ENCODE measurements around the gene DNASE2. TPM values are rescaled to one million over a fixed set of nuclear protein-coding genes. Genes with fewer than 3 reads are reported as not detected.

The DNASE2 gene
- total RNA-seq (2022; extraction: Qiagen RNA extraction; ENCODE audit: low read depth), result 24.2 to 32.6 TPM (median 30.6 TPM) in 5 replicates

GRCh38 chr19:12881172-12881808, at the start of gene DNASE2:
DNASE2 (minus strand) TSS chr19:12881449; CDS start chr19:12881375, 74 bp downstream.

GRCh38 chr19:12890787-12891552, 9.7 kb upstream of the DNASE2 start, which contains the start of gene GCDH:
GCDH (plus strand) TSS chr19:12891160; CDS start chr19:12891305, 145 bp downstream.

GRCh38 chr19:12886969-12887747, 5.9 kb upstream of the DNASE2 start, which contains the start of gene KLF1:
KLF1 (minus strand) TSS chr19:12887201; CDS start chr19:12887140, 61 bp downstream.

GRCh38 chr19:12838182-12838885, 42.9 kb downstream of the DNASE2 start, which contains the start of gene MAST1:
MAST1 (plus strand) TSS chr19:12838515; CDS start chr19:12838573, 58 bp downstream.

GRCh38 chr19:12834566-12834943, 46.7 kb downstream of the DNASE2 start, which contains the start of gene RTBDN:
RTBDN (minus strand) TSS chr19:12834579; CDS start chr19:12829979, 4,600 bp downstream.

Other genes with a start within 250 kb of the DNASE2 start
- 16.3 to 23.1 TPM (median 20.7 TPM) in 5 replicates for gene MAN2B1, start 214.7 kb downstream of the DNASE2 start, total RNA-seq (2022; extraction: Qiagen RNA extraction; ENCODE audit: low read depth)
- 8.1 to 11.1 TPM (median 10.0 TPM) in 5 replicates for gene WDR83, start 214.6 kb downstream of the DNASE2 start, total RNA-seq (2022; extraction: Qiagen RNA extraction; ENCODE audit: low read depth)
- 41.0 to 49.8 TPM (median 46.5 TPM) in 5 replicates for gene DHPS, start 199.6 kb downstream of the DNASE2 start, total RNA-seq (2022; extraction: Qiagen RNA extraction; ENCODE audit: low read depth)
- not detected in 5 replicates for gene GNG14, start 193.5 kb downstream of the DNASE2 start, total RNA-seq (2022; extraction: Qiagen RNA extraction; ENCODE audit: low read depth)
- gene FBXW9, start 184.8 kb downstream of the DNASE2 start, total RNA-seq (2022; extraction: Qiagen RNA extraction; ENCODE audit: low read depth), result 9.5 to 13.2 TPM (median 12.2 TPM) in 5 replicates
- gene TNPO2, start 157.5 kb downstream of the DNASE2 start, total RNA-seq (2022; extraction: Qiagen RNA extraction; ENCODE audit: low read depth), result 25.3 to 34.1 TPM (median 31.2 TPM) in 5 replicates
- 169 to 203 TPM (median 185 TPM) in 5 replicates for gene TRIR, start 146.8 kb downstream of the DNASE2 start, total RNA-seq (2022; extraction: Qiagen RNA extraction; ENCODE audit: low read depth)
- 69.5 to 100 TPM (median 92.3 TPM) in 5 replicates for gene GET3, start 144.0 kb downstream of the DNASE2 start, total RNA-seq (2022; extraction: Qiagen RNA extraction; ENCODE audit: low read depth)
- 0.10 to 0.26 TPM (median 0.22 TPM) in 5 replicates for gene BEST2, start 129.7 kb downstream of the DNASE2 start, total RNA-seq (2022; extraction: Qiagen RNA extraction; ENCODE audit: low read depth)
- 9.9 to 11.6 TPM (median 10.9 TPM) in 5 replicates for gene HOOK2, start 105.9 kb downstream of the DNASE2 start, total RNA-seq (2022; extraction: Qiagen RNA extraction; ENCODE audit: low read depth)
- 121 to 193 TPM (median 166 TPM) in 5 replicates for gene JUNB, start 90.0 kb downstream of the DNASE2 start, total RNA-seq (2022; extraction: Qiagen RNA extraction; ENCODE audit: low read depth)
- gene PRDX2, start 79.6 kb downstream of the DNASE2 start, total RNA-seq (2022; extraction: Qiagen RNA extraction; ENCODE audit: low read depth), result 0.40 to 1.1 TPM (median 0.49 TPM) in 5 replicates
- gene THSD8, start 79.4 kb downstream of the DNASE2 start, total RNA-seq (2022; extraction: Qiagen RNA extraction; ENCODE audit: low read depth), result 7.3 to 16.4 TPM (median 14.3 TPM) in 4 of 5 replicates, not detected in the other
- 34.0 to 49.5 TPM (median 45.5 TPM) in 5 replicates for gene RNASEH2A, start 74.9 kb downstream of the DNASE2 start, total RNA-seq (2022; extraction: Qiagen RNA extraction; ENCODE audit: low read depth)
- 0.15 to 0.56 TPM (median 0.38 TPM) in 4 of 5 replicates, not detected in the other for gene RTBDN, start 46.9 kb downstream of the DNASE2 start, total RNA-seq (2022; extraction: Qiagen RNA extraction; ENCODE audit: low read depth)
- 0.89 to 3.0 TPM (median 2.4 TPM) in 5 replicates for gene MAST1, start 42.9 kb downstream of the DNASE2 start, total RNA-seq (2022; extraction: Qiagen RNA extraction; ENCODE audit: low read depth)
- gene KLF1, start 5.8 kb upstream of the DNASE2 start, total RNA-seq (2022; extraction: Qiagen RNA extraction; ENCODE audit: low read depth), result not detected in 5 replicates
- gene GCDH, start 9.7 kb upstream of the DNASE2 start, total RNA-seq (2022; extraction: Qiagen RNA extraction; ENCODE audit: low read depth), result 8.2 to 10.8 TPM (median 8.9 TPM) in 5 replicates
- 0.31 to 0.72 TPM (median 0.46 TPM) in 5 replicates for gene SYCE2, start 37.8 kb upstream of the DNASE2 start, total RNA-seq (2022; extraction: Qiagen RNA extraction; ENCODE audit: low read depth)
- gene FARSA, start 52.3 kb upstream of the DNASE2 start, total RNA-seq (2022; extraction: Qiagen RNA extraction; ENCODE audit: low read depth), result 66.1 to 75.6 TPM (median 72.9 TPM) in 5 replicates
- 499 to 569 TPM (median 524 TPM) in 5 replicates for gene CALR, start 57.2 kb upstream of the DNASE2 start, total RNA-seq (2022; extraction: Qiagen RNA extraction; ENCODE audit: low read depth)
- 67.4 to 79.0 TPM (median 77.0 TPM) in 5 replicates for gene RAD23A, start 64.4 kb upstream of the DNASE2 start, total RNA-seq (2022; extraction: Qiagen RNA extraction; ENCODE audit: low read depth)
- 37.2 to 58.7 TPM (median 53.1 TPM) in 5 replicates for gene GADD45GIP1, start 75.8 kb upstream of the DNASE2 start, total RNA-seq (2022; extraction: Qiagen RNA extraction; ENCODE audit: low read depth)
- 0.07 to 0.32 TPM (median 0.10 TPM) in 4 of 5 replicates, not detected in the other for gene DAND5, start 88.1 kb upstream of the DNASE2 start, total RNA-seq (2022; extraction: Qiagen RNA extraction; ENCODE audit: low read depth)
- gene NFIX, start 114.0 kb upstream of the DNASE2 start, total RNA-seq (2022; extraction: Qiagen RNA extraction; ENCODE audit: low read depth), result 2.9 to 4.4 TPM (median 3.8 TPM) in 5 replicates
- gene LYL1, start 221.4 kb upstream of the DNASE2 start, total RNA-seq (2022; extraction: Qiagen RNA extraction; ENCODE audit: low read depth), result 0.64 to 0.94 TPM (median 0.75 TPM) in 5 replicates
- gene TRMT1, start 235.3 kb upstream of the DNASE2 start, total RNA-seq (2022; extraction: Qiagen RNA extraction; ENCODE audit: low read depth), result 36.8 to 41.2 TPM (median 37.5 TPM) in 5 replicates
- gene NACC1, start 236.8 kb upstream of the DNASE2 start, total RNA-seq (2022; extraction: Qiagen RNA extraction; ENCODE audit: low read depth), result 30.5 to 43.4 TPM (median 36.1 TPM) in 5 replicates

Data from A549 treated with GW870086 at 1 μM for 4 hours (cell line).